ENCODE data around the gene TAF15.

TAF15 gene

GRCh38 chr17:35825206-35825605, 15.9 kb downstream of the TAF15 start:
- DNase-seq, result no peak

- no peak for DNase-seq
Observed at GRCh38 chr17:35841101-35841500, 31.8 kb downstream of the TAF15 start.

GRCh38 chr17:35841505-35841904, 32.2 kb downstream of the TAF15 start:
- DNase-seq, result no peak

GRCh38 chr17:35842239-35842638, 33.0 kb downstream of the TAF15 start:
- no peak for DNase-seq

- no peak for DNase-seq
Observed at GRCh38 chr17:35843698-35844097, 34.4 kb downstream of the TAF15 start.

GRCh38 chr17:35844547-35844946, 35.3 kb downstream of the TAF15 start:
- no peak for DNase-seq

- DNase-seq, result no peak
Observed at GRCh38 chr17:35846055-35846809, 36.9 kb downstream of the TAF15 start.

GRCh38 chr17:35847006-35847405, 37.7 kb downstream of the TAF15 start:
- no peak for DNase-seq

GRCh38 chr17:35847633-35848373, 38.5 kb downstream of the TAF15 start:
- no peak for DNase-seq

- peak; percentile 45 for DNase-seq
Observed at GRCh38 chr17:35849469-35850348, 40.4 kb downstream of the TAF15 start.

GRCh38 chr17:35855965-35856364, 46.7 kb downstream of the TAF15 start:
- no peak for DNase-seq

- no peak for DNase-seq
Observed at GRCh38 chr17:35856603-35857002, 47.3 kb downstream of the TAF15 start.

GRCh38 chr17:35864853-35865252, 55.6 kb downstream of the TAF15 start:
- DNase-seq, result no peak

- DNase-seq, result no peak
Observed at GRCh38 chr17:35865412-35866340, 56.4 kb downstream of the TAF15 start.

GRCh38 chr17:35866341-35866950, 57.2 kb downstream of the TAF15 start:
- no peak for DNase-seq

- DNase-seq, result no peak
Observed at GRCh38 chr17:35867574-35867973, 58.3 kb downstream of the TAF15 start.

- DNase-seq, result no peak
Observed at GRCh38 chr17:35868737-35869136, 59.5 kb downstream of the TAF15 start, which contains the start of gene HEATR9. Gene HEATR9 (minus strand): TSS chr17:35868891. CDS start chr17:35868742, 149 bp downstream.

- no peak for DNase-seq
Observed at GRCh38 chr17:35870906-35871819, 61.9 kb downstream of the TAF15 start.

GRCh38 chr17:35872196-35872980, 63.1 kb downstream of the TAF15 start:
- no peak for DNase-seq
